ENCODE measurements around the gene GADL1.

The GADL1 gene

DNA sequence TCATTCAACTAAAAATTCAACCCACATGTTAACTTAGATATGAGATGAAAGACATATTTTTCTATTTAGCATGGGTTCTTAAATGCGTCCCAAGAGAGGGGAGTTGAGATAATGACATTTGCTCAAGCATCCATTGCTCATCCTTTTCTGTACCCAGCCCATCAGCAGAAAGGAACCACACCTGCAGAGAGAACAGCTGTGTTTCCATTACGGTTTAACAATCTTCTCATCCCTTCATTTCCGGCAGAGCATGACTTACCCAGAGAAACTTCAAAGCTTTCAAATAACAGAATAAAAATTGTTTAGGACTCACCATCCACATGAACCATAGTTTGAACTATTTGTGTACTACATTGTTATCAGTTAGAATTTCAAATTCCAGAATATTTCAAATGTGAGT, 174.9 kb downstream of the GADL1 start:
- DNase-seq: no peak

DNA sequence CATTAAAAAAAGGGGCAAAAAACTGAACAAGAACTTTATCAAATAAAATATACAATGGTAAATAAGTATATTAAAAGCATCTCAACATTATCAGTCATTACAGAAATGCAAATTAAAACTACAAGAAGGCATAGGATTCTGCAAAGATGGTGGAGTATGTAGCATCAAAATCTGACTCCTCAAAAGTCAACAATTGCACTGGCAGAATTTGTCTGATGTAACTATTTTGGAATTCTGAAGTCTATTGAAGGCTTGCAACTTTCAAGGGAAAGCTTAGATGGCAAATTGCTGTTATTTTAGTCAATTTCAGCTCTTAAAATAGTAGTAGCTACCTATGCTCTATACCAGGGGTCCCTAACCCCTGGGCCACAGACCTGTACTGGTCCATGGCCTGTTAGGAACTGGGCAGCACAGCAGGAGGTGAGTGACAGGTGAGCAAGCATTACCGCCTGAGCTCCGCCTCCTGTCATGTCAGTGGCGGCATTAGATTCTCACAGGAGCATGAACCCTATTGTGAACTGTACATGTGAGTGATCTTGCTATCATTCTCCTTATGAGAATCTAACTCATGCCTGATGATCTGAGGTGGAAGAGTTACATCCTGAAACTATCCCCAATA, 180.5 kb downstream of the GADL1 start:
- peak; percentile 5 for DNase-seq

DNA sequence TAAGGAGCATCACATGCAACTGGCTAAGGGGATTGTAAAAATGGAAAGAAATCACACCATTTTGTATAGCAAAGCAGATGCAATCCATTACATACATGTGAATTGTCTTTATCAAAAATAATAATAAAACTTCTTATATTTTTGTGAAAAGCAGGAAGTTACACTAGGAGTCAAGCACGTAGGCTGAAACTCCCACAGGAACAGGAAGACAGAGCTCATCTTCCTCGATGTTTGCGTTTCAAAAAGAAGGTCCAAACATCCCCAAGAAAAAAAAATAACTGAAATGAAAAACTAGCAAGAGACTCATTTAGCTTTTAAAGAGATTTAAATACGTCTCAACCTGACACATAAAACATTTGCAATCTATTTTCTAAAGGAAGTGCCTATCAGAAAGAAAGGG, 181.5 kb downstream of the GADL1 start:
- no peak for DNase-seq

DNA sequence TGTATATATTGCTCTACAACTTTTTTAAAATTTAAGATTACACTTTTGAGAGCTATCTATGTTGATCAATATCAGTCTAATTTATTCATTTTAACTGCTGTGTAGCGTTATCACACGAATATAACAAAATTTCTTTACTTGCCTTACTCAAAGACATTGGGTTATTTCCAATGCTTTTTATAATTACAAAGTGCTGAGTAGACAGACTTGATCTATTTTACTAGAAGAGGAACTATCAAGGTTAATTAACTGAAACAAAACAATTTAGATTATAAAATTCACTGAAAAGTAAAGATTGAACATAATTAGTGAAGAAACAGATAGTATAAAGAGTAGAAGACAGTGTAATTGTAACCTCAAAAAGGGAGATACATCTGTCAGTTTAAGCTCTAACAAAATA, 182.6 kb downstream of the GADL1 start:
- no peak for DNase-seq

DNA sequence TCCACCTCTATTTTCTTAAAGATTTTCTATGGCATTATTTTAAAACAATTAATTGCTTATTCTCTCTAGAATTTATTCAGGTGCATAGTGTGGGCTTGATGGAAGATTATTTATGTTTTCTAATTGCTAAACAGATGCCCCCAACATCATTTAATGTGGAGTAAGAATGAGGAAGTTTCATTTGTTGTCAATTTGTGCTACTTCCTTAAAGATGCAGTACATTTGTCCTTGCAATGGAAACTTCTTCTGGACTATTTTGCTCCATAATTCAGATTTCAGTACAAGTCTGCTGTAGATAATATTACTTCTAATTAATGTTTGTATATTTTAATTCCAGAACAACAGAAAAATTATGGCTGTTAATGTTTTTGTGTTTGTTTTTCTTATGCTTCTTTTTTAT, 183.3 kb downstream of the GADL1 start:
- DNase-seq: no peak

DNA sequence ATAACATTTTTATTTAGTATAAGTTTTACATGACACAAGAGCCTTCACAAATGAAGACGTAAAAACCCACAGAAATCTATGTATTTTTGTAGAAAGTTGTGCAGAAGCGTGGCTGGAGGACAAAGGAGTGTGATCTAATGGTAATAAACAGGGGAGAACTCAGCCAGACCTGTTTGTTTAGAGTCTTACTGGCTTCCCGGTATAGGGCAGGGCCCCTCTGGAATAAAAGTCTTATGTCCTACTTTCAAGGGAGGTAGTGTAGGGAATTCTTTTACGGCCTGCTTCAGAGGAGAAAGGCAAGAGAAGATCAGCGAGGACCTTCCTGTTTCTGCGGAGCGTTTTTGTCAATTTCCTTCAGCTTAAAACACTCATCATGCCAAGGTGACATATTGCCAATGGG, 184.4 kb downstream of the GADL1 start:
- DNase-seq: no peak

DNA sequence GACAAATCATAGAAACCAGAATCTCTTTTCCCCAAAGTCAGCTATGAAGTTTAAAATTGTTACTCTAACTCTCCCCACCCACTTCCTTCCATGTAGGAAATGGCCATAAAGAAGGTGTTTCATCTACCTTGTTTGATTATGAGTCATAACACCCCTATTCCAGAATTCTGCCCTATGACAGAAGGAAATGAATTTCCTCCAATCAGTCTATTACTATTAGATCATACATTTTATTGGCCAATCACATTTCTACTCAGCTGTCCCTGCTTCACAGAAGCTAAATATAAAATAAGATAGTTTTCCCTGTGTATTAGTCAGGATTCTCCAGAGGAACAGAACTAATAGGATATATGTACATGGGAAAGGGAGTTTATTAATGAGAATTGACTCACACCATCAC, 186.0 kb downstream of the GADL1 start:
- DNase-seq: no peak

DNA sequence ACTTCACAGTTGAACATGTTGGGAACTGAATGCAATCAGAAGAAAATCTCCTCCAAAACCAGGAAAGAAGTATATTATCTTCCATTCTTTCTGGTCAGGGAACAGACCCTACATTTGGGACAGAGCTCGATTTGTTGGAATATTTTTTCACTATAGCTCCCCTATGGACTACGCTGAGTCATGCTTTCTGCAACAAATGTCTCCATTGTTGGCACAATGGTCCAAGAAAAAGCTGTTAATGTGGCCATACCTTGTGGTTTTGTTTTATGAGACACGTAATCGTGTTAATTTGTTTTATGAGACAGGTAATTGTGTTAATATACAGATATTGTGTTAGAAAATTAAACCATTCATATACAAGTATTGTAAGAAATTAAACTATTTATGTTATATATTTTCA, 186.6 kb downstream of the GADL1 start:
- DNase-seq: no peak

DNA sequence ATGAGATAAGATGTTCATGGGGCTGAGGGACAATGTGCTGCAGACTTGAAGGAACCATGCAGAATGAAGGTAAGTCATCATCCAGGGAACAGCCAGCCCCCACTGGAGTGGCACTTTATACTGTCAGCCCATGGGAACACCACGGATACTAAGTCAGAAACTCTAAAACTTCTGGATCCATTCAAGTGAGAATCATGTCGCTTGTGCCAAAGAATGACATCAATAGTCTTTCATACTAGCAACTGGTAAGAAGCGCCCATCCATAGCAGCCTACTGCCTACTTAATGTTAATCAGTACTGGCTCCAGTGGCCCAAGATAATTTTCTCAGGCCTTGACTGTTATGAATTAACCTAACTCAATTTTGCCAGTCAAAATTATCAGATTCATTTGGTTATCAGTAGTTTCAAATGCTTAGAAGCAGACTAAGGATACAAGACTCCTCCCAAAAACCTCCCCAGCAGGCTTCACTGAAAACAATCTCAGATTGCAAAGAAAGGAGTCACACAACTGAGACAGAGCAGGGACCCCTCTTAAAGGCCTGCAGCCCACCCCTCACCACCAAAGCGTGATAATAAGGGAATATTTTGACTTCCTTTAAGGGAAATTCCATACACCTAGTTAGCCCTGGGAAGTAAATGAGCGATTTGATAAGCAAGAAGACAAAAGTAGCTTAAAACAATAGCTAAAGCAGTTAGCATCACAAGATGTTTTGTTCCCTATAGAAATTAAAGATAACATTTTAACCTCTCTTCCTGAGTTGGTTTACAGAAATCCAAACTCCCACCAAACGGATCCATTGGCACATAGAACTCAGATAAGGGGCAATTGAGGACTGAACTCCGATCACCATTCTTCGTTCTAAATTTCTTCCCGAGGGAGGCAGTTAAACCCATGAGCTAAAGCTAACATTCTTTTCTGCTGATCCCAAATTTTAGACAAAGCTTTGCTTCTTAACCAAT, 189.2 kb downstream of the GADL1 start:
- no peak for DNase-seq

DNA sequence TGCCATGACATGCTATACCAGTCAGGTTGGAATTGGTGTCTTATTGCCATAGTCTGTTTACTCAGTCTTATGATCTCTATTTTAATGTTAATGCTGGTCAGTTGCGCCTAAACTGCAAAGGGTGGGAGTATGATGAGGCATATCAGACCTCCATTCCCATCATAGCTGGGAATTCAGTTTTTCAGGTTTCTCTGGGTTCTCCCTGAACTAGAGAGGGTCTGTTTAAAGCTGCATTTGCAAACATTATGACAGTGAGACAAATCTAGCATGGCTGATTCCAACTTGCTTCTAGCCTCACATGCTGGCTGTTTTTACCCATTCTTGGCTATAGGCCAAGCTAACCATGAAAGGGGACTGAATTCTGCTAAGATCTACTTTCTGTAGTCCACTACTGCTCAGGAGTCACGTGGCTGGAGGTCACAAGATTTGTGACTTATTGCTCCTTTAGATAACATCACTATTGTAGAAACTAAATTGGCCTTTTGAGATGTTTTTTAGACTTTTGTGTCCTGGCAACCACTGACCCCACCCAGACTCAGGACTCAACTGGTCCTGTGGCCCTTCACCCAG, 191.5 kb downstream of the GADL1 start:
- no peak for DNase-seq

DNA sequence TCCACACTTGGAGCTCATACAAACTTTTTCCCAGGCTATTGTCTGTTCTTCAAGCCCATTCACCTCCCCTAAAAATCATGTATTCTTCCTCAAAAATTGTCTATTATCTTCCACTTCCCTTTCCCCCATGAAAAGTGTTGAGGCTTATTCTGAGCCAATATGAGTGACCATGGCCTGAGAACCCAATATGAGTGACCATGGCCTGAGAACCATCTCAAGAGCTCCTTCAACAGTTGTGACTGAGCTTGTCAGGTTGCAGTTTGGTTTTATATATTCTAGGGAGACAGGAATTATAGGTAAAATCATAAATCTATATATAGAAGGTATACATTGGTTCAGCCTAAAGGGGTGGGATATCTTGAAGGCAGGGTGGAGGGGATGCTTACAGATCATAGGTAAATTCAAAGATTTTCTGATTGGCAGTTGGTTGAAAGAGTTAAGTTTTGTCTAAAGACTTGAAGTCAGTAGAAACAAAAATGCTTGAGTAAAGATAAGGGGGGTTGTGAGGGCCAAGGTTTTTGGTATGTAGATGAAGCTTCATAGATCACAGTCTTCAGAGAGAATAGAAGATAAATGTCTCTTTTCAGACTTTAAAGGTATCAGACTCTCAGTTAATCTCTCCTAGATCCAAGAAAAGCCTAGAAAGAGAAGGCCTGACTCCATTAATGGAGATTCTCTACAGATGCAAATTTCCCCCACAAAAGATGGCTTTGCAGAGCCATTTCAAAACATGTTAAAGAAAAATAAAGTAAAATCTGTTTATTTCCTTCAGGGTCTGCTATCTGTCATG, 192.2 kb downstream of the GADL1 start:
- DNase-seq: no peak

DNA sequence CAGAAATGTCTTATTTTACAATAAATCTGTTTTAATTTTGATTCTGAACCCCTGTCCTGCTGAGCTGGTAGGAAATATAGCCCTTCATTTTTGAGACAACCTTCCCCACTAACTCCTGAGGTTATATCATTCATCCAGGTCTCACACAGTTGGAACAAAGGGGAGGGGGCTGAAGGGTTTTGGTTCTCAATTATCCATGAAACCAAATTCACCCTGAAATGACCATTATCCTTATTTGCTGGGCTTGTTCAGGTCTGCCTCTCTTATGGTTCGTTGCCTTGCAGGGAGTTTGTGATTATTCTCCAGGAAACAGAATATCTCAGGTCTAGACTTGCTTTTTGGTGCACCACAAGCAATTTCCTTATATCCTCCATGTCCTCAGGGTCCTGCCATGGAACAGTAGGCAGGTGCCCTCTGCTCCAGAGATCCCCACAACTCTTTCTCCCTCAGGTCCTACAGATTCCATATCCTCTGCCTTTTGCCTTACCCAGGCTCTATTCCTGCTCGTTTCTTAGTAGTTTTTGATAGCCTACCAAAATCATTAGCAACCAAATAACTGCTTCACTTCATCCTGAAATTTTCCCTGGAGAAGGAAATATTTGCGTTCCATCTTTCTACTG, 193.6 kb downstream of the GADL1 start:
- DNase-seq: no peak

DNA sequence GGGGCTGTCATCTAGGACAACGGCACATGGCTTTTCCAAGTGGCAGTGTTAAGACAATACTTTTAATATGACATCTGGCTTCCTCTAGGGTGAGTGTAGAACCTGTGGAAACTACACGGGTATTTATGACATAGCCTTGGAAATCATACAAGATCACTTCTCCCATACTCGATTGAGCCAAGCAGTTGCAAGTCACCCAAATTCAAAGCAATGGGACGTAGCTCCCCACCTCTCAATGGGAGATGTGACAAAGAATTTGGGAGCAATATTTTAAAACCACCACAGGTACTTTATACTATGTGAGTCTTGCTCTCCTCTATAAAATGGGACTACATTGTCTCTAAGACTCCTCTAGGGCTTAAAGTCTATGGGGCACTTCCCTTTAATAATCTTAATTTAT, 194.5 kb downstream of the GADL1 start:
- DNase-seq: no peak

DNA sequence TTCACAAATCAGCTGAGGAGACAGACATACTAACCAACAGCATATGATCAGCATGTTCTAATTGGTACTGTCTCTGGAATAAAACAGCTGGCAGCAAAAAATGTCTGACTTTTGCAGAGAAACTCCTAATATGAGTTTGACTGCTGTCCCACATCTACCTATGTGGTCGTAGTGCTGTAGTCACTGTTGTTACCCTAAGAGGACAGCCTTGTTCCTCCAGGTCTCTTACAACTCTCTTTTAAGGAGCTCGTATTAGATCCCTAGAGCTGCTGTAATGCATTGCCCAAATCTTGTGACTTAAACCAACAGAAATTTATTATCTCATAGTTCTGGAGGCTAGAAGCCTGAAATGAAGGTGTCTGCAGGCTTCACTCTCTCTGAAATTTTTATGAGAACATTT, 195.9 kb downstream of the GADL1 start:
- no peak for DNase-seq

DNA sequence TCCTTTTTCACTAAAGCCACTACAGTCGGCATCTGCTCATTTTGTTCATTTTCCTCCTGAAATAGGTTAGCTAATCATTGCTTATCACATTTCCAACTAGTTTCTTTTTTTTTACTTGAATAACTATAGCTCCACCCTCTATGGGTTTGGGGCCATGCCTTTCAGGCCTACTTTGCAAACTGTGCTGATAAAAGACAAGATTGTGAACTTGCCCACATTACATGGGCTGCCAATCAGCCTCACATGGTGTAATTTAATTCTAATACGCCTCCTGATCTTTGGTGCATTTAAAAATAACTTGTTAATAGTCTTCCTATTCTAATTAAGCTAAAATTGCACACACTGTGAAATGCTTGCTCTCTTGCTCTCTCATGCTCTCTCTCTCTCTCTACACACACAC, 197.6 kb downstream of the GADL1 start:
- no peak for DNase-seq

DNA sequence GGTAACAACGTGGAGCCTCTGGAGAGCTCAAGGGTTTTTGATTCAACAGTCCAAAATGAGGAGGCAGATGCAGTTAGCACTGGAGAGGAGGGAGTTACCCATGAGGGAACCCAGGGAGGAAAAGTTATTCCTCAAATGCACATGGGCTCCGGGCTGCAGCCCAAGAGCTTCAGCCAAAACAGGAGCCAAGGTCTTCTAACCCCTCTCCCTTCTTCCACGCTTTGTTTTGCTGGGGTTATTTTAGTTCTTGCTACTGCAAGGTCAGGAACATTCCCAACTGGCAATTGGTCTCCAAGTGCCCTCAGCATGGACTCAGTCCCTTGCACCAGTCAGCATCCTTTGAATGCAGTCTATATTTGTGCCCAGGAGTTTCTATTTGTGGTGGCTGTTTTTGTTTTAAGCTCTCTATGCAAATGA, 198.1 kb downstream of the GADL1 start:
- DNase-seq: no peak

DNA sequence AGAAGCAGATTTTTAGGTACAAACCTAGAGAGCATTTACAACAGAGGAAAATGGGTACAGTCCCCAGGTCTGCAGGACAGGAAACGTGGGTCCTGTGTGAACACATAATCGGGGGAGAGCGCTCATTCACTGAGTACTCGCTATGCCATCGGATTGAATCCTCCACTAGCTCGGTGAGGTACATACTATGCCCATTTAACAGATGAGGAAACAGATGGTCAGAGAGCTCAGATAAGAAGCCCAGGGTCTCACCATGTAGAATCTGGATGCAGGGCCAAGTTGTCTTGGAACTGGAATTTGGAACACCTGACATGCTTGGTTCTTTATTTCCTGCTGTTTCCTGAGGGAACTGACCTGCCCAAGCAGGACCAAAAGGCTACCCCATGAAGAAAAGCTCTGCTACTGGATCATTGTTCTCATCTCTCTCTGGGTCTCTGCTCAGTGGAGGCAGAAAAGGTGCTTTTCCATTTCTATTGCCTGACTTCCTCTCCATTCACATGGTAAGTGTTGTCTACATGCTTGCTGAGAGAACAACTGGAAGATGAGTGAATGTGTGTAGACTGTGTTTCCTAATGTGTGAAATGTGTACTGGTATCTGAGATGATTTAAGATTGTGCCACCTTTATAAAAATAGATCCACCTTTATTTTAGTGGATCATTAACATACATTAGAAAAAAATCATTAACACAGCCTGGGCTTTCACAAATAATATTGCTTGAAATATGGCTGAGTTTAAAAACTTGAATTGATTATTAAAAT, 199.0 kb downstream of the GADL1 start:
- DNase-seq: no peak

DNA sequence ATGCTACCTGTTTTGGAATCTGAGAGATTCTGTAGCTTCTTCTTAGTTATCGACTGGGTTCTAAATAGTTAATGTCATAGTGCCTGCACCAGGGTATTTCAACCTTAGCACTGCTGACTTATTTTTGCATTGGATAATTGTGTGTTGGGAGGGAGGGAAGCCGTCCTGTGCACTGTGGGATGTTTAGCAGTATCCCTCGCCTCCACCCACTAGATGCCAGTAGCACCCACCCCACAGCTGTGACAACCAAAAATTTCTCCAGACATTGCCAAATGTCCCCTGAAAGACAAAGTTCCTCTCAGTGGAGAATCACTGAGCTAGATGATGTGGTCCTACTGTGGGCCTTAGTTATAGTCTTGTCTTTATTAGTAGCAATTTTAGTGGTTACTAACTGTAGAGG, 199.8 kb downstream of the GADL1 start:
- no peak for DNase-seq

DNA sequence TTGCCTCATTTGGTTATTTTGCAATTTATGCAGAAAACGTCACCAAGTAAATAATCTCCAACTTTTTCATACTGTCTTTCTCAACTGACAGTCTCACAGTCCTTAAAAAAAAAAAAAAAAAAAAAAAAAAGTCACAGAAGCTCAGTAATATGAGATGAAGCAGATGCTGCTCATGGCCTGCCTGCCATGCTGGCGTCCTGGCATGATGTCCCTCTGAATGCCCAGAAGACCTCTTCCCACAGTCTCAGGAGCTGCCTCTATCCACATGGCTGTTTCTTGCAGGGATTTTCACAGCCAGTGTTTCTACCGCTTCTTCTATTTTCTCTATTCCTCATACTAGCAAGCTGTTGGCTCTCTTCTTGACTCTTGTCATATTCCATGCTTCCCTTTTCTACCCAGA, 200.3 kb downstream of the GADL1 start:
- no peak for DNase-seq

DNA sequence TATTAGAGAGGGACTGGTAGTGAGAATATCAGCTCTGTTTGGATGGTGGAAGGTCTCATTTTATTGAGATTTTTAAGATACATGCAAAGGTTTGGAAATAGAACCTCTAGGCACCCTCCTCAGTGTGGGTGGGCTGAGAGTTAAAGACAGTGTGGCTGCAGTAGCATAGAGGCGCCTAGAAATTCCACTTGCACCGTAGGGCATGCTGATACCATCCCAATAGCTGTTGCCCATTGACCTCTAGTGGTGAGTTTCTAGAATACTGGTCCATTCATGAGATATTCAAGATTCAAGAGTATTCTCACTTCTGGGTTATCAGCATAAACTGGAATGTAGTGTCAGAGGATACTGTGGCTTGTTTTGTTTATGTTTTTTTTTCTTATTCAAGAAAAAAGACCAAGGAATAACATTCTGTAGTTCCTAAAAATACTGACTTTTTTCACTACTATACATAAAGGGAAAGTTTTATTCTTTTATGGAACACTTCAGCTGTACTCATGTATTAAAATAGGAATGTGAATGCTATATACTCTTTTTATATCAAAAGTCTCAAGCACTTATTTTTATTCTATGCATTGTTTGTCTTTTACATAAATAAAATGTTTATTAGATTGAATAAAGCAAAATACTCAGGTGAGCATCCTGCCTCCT, 200.9 kb downstream of the GADL1 start:
- DNase-seq: peak; percentile 74

DNA sequence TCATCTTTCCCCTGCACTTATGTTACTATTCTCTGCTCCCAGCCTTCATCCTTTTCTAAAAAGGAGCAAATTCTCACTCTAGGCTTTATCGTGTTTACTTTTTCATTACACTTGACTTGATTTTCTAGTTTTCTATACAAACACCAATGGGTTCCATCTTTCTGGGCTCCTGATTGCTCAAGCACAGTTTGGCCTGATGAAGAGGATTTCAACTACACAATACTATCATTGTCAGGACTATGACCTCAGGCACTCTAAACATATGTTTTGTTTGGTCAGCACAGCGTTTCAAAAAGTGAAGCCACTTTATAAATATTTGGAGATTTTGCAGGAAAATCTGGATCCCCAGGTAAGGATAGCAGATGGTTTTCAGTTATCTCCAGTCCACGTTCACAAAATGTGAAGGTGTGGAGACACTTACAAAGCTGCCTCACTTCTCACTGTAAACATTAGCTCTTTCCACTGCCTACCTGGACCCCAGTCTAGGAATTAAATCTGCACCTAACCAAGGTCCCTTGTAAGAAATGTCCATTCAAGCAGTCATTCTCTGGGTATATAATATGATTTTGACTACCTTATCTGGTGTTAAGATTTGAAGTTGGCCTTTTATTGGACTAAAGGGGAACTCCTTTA, 201.8 kb downstream of the GADL1 start:
- DNase-seq: no peak
